A673 (cell line): ENCODE data around the gene CERS6. TPM values are rescaled to one million over a fixed set of nuclear protein-coding genes. Genes with fewer than 3 reads are reported as not detected.

Source experiments
- BruUV-seq: library from RNA; stranded (reverse); fragments of 400-500 nt; replicated peaks from 2 replicates; lab custom pipeline; 2021; lab: Mats Ljungman, UMichigan
- CTCF ChIA-PET: fragments of 300-600 bp; sonication (Branson Sonifier 250); formaldehyde crosslinking; loops from one replicate; lab custom pipeline; 2022; ENCODE audit warnings: antibody characterized with exemption; lab: Charles Lee
- POLR2A ChIA-PET: fragments of 300-600 bp; sonication (Branson Sonifier 250); formaldehyde crosslinking; loops from one replicate; lab custom pipeline; 2022; ENCODE audit warnings: antibody characterized with exemption; ENCODE audit not compliant: low non-redundant PET; lab: Charles Lee
- DNase-seq: peaks from one replicate; pipeline ENCODE4 v3.0.0-alpha.2; 2015; ENCODE audit warnings: low spot score
- H3K27ac ChIP-seq: fragments of 200-600 bp; sonication (generic); 2 replicates; pipeline ENCODE4 v1.5.1; 2016; ENCODE audit warnings: mixed run types, low read depth, mild to moderate bottlenecking, mixed read lengths, antibody characterized with exemption, low read length; ENCODE audit not compliant: poor library complexity, severe bottlenecking
- H3K27me3 ChIP-seq: fragments of 200-600 bp; sonication (generic); replicated peaks from 2 replicates; pipeline ENCODE4 v1.6.1; 2017; ENCODE audit warnings: mixed run types, low read depth, mild to moderate bottlenecking, mixed read lengths, antibody characterized with exemption, low read length; ENCODE audit not compliant: insufficient read depth, poor library complexity
- H3K36me3 ChIP-seq: fragments of 200-600 bp; sonication (generic); 2 replicates; pipeline ENCODE4 v1.6.1; 2016; ENCODE audit warnings: mixed run types, mild to moderate bottlenecking, mixed read lengths, antibody characterized with exemption, low read length; ENCODE audit not compliant: insufficient read depth, poor library complexity, severe bottlenecking
- H3K4me1 ChIP-seq: fragments of 200-600 bp; sonication (generic); 2 replicates; pipeline ENCODE4 v1.6.1; 2017; ENCODE audit warnings: mixed run types, mild to moderate bottlenecking, mixed read lengths, antibody characterized with exemption, low read length; ENCODE audit not compliant: insufficient read depth, poor library complexity, severe bottlenecking
- H3K4me3 ChIP-seq: fragments of 200-600 bp; sonication (generic); 2 replicates; pipeline ENCODE4 v1.5.1; 2016; ENCODE audit warnings: low read depth, mixed run types, mild to moderate bottlenecking, mixed read lengths, low read length; ENCODE audit not compliant: poor library complexity, severe bottlenecking
- H3K9me3 ChIP-seq: fragments of 200-600 bp; sonication (generic); 2 replicates; pipeline ENCODE4 v1.6.1; 2016; ENCODE audit warnings: mixed run types, low read depth, mild to moderate bottlenecking, mixed read lengths, antibody characterized with exemption, low read length; ENCODE audit not compliant: poor library complexity, severe bottlenecking
- EZH2 ChIP-seq: fragments of 200-600 bp; sonication (generic); IDR thresholded peaks from 2 replicates; pipeline ENCODE4 v1.6.1; 2017; ENCODE audit warnings: borderline replicate concordance, low read depth, mild to moderate bottlenecking, mixed read lengths, antibody characterized with exemption, low read length; ENCODE audit not compliant: poor library complexity, severe bottlenecking
- intact Hi-C: fragments of 100-400 bp; cut with micrococcal nuclease; formaldehyde crosslinking; loops from one replicate; pipeline ENCODE4 v1.10.0; 2022; ENCODE audit not compliant: unreplicated experiment
- total RNA-seq: library from RNA; stranded (reverse); gene quantifications from 2 replicates; pipeline ENCODE4 v1.2.3, GENCODE V29; 2021
- TF ChIP-seq, protein P1 (sequence below): fragments of 300-800, 200-600 bp; sonication (generic); conservative IDR thresholded peaks from 2 replicates; pipeline ENCODE4 v1.5.1; 2017; ENCODE audit warnings: low read depth, mild to moderate bottlenecking, antibody characterized with exemption, low read length, moderate library complexity, mixed read lengths

The CERS6 gene
- total RNA-seq, 1 experiment from 2014 or later = 12.4 TPM

DNA sequence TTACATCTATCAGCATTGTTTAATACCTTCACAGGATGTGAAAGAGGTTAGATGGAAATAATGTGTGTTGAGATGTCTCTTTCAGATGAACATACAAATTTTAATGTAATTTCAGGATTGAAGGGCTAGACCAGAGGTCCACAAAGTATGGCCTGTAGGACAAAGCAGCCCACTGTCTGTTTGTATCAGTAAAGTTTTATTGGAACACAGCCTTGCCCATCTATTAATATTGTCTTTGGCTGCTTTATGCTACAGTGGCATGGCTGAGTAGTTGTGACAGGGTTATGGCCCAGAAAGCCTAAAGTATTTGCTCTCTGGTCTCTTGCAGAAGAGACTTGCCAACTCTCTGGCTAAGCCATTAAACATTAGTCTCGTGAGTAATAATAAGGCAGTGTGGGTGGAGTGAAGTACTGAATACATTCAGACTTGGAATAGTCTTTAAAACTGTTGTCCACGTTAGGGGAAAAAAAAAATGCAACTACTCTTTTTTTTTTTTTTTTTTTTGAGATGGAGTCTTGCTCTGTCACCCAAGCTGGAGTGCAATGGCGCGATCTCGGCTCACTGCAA, 271.9 kb downstream of the CERS6 start:
- POLR2A ChIA-PET = no interaction called here
- Histone ChIP-seq H3K4me3 (no peak overlapping the region), H3K27ac (no peak overlapping the region), H3K36me3 (no peaks in the 10 kb centered on the region), H3K27me3 (no peaks in the 10 kb centered on the region), H3K4me1 (peaks cover 10% of the 10 kb centered on the region), H3K9me3 (no peaks in the 10 kb centered on the region)
- BruUV-seq = no TSS peak
- CTCF ChIA-PET = no interaction called here
- intact Hi-C loops = no loop called here
- DNase-seq = no peak
- TF ChIP-seq EZH2 = no peak
- TF ChIP-seq, protein P1, sequence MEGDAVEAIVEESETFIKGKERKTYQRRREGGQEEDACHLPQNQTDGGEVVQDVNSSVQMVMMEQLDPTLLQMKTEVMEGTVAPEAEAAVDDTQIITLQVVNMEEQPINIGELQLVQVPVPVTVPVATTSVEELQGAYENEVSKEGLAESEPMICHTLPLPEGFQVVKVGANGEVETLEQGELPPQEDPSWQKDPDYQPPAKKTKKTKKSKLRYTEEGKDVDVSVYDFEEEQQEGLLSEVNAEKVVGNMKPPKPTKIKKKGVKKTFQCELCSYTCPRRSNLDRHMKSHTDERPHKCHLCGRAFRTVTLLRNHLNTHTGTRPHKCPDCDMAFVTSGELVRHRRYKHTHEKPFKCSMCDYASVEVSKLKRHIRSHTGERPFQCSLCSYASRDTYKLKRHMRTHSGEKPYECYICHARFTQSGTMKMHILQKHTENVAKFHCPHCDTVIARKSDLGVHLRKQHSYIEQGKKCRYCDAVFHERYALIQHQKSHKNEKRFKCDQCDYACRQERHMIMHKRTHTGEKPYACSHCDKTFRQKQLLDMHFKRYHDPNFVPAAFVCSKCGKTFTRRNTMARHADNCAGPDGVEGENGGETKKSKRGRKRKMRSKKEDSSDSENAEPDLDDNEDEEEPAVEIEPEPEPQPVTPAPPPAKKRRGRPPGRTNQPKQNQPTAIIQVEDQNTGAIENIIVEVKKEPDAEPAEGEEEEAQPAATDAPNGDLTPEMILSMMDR = no peak

DNA sequence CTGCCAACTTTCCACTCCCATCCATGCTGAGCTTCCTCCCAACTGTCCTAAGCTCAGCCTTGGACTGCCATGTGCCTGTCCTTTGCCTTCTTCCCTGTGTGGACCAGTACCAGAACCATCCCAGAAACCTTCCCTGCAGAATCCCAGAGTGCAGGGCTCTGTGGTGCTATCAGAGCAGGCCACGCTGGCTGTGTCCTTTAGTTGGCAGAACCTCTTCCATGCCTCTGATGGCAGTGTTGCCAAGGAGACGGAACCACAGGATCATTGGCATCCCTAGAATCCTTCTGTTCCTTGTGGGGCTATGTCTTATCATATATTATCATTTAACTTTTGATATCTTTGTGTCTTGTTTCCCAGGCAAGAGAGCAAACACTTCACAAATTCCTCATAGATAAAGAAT, 273.4 kb downstream of the CERS6 start:
- no peak overlapping the region for H3K27ac ChIP-seq
- CTCF ChIA-PET = no interaction called here
- no peak overlapping the region for H3K4me3 ChIP-seq
- H3K4me1 ChIP-seq = peaks cover 10% of the 10 kb centered on the region
- H3K36me3 ChIP-seq = no peaks in the 10 kb centered on the region
- POLR2A ChIA-PET = no interaction called here
- BruUV-seq = no TSS peak
- no peaks in the 10 kb centered on the region for H3K27me3 ChIP-seq
- TF ChIP-seq EZH2 = no peak
- TF ChIP-seq, protein P1 = no peak
- H3K9me3 ChIP-seq = no peaks in the 10 kb centered on the region
- DNase-seq = no peak
- intact Hi-C loops = no loop called here

DNA sequence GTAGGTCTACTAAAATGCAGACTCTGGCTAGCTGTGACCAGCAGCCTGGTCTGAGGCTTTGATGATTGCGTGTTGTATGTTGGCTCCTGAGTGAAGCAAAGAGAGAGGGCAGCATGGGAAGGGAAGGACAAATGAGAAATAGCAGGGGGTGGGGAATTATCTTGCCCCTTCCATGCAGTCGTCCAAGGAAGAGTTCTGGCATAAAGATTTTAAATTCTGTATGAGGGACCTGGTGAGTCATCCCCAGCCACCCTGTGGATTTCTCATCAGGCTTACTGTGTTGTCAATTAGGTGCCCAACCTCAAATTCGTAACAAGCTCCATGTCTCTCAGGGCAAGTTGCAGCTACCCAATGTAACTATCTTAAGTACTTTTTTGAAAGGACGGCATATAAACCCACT, 274.3 kb downstream of the CERS6 start:
- BruUV-seq = no TSS peak
- no peaks in the 10 kb centered on the region for H3K27me3 ChIP-seq
- no peak overlapping the region for H3K4me3 ChIP-seq
- DNase-seq = peak; percentile 65
- no peak overlapping the region for H3K27ac ChIP-seq
- ChIA-PET POLR2A (no interaction called here), CTCF (no interaction called here)
- no peaks in the 10 kb centered on the region for H3K36me3 ChIP-seq
- TF ChIP-seq EZH2 = no peak
- TF ChIP-seq, protein P1 = no peak
- H3K4me1 ChIP-seq = peaks cover 10% of the 10 kb centered on the region
- no peaks in the 10 kb centered on the region for H3K9me3 ChIP-seq
- intact Hi-C loops = no loop called here
